ENCODE measurements around the gene PPP1R3G.
A peak's percentile ranks its signal among the peaks of the same experiment; 100 is the strongest.

PPP1R3G gene

GRCh38 chr6:5122504-5123112 lies 37.5 kb downstream of the PPP1R3G start:
- no peak for DNase-seq
- TF ChIP-seq POLR2A (IDR thresholded peaks at IDR 0.05; ENCODE audit: low read length) = no peak
- no peak for TF ChIP-seq GATA1 (IDR thresholded peaks at IDR 0.05; ENCODE audit: low read depth, low read length)

DNA sequence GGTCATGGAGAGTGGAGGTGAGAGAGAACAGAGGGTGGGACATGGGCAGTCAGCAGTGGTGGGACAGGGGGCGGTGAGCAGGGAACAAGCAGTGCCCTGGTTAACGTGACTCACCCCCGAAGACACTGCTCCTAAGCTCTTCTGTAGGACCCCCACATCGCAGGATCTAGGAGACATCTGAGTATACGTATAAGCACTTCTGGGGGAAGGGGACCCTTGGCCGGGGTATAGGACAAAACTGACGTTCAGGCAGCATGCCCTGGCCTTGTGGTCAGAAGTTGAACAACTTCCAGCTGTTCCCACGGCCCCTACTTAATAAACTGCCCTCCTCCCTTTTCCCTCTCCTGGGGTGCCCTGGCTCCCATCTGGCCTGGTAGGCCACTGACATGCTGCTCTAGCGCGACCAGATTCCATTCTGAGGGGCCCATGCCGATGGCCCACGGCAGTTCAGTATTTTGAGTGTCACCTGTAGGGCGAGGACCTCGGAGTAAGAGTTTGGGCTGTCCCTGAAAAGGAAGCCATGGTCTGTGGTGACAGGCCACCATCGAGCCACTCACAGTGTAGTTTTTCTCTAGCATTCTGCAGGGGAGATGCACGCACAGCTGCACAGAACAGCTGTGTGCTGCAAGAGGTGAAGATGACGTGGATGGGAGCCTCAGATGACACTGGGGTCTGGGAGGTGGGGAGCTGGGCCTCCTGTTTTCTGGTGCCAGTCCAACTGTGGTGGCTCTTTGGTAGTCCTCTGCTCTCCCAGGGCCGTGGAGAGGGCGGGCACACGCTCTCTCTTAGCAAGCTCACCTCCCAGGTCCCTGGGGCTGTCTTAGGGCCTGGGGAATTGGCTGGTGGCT lies 38.4 kb downstream of the PPP1R3G start:
- no peak for DNase-seq
- TF ChIP-seq GATA1 (IDR thresholded peaks at IDR 0.05; ENCODE audit: low read depth, low read length) = no peak
- no peak for TF ChIP-seq POLR2A (IDR thresholded peaks at IDR 0.05; ENCODE audit: low read length)

DNA sequence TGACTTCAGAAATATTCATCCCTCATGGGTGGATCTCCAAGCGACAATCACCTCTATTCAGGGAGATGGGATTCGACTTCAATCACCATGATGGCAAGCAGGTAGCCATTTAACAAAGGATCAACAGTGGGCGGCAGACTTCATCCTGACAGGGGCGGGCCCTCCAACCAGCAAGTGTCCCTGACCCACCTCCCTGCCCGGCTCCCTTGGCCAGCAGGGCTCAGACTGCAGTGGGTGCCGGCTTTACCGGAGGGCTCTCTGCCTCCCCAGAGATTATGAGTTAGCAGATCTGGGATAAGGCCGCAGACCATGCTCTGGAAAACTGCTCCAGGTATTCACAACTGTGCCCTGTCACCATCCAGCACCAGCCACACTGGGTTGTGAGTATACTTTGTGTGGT lies 39.4 kb downstream of the PPP1R3G start:
- no peak for DNase-seq
- TF ChIP-seq GATA1 (IDR thresholded peaks at IDR 0.05; ENCODE audit: low read depth, low read length) (no peak), POLR2A (IDR thresholded peaks at IDR 0.05; ENCODE audit: low read length) (no peak)

DNA sequence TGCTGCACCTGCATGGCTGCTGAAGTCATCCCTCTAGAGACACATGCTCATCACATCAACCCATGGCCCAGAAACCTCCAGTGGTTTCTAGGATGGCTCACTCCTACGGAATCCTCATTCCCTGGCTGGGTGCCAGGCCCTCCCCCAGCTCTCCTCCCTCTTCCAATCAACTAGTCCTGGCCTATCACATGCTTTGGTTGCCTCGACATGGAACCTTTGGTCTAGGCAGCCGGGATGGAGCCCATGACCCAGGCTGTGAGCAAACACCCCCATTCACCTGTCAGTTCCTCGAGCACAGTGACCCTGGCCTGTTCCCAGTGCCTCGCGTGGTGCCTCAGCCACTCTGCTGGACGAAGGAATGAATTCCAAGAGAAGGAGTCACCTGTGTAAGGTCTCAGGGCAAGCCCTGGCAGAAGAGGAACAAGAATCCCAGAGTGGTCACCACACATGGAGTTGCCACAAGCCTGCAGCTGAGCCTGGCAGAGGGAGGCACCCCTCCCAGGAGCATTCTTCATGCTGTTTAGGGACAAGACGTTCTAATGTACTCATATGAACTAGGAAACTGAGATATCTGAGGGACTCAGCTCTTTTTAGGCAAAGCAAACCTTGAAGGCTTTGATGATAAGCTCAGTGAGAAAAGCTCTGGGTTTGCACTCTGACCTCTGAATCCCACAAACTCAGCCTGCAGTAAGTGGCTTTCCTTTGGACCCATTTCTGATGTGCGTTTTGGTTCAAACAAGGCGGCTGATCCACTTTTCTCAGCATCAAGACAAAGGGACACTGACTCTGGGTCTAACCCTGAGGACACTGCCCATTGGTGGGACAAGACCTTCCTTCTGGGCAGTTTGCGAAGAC lies 40.2 kb downstream of the PPP1R3G start:
- no peak for DNase-seq
- TF ChIP-seq GATA1 (IDR thresholded peaks at IDR 0.05; ENCODE audit: low read depth, low read length) (no peak), POLR2A (IDR thresholded peaks at IDR 0.05; ENCODE audit: low read length) (no peak)

DNA sequence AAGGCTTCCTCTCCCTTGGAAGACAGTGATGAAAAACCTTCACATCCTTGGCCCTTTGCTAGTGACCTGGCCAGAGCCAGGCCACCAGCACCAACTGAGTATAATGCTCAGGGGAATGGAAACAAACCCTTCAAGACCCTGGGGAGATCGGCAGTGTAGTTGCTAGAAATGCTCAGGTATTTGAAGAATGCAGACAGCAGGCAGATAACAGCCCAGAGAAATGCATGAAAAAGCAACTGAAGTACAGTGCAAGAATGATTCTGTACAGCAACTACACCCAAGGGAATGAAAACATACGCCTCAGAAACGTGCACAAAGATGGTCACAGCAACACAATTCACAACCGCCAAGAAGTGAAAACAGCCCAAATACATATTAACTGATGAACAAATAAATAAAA lies 41.1 kb downstream of the PPP1R3G start:
- DNase-seq = no peak
- TF ChIP-seq POLR2A (IDR thresholded peaks at IDR 0.05; ENCODE audit: low read length) (no peak), GATA1 (IDR thresholded peaks at IDR 0.05; ENCODE audit: low read depth, low read length) (no peak)

GRCh38 chr6:5127106-5127687 lies 42.1 kb downstream of the PPP1R3G start:
- TF ChIP-seq GATA1 (IDR thresholded peaks at IDR 0.05; ENCODE audit: low read depth, low read length) = no peak
- TF ChIP-seq POLR2A (IDR thresholded peaks at IDR 0.05; ENCODE audit: low read length) = no peak
- no peak for DNase-seq

GRCh38 chr6:5128351-5128750 lies 43.2 kb downstream of the PPP1R3G start:
- TF ChIP-seq GATA1 (IDR thresholded peaks at IDR 0.05; ENCODE audit: low read depth, low read length) = no peak
- no peak for TF ChIP-seq POLR2A (IDR thresholded peaks at IDR 0.05; ENCODE audit: low read length)
- DNase-seq = no peak

- TF ChIP-seq GATA1 (IDR thresholded peaks at IDR 0.05; ENCODE audit: low read depth, low read length) (no peak), POLR2A (IDR thresholded peaks at IDR 0.05; ENCODE audit: low read length) (no peak)
- DNase-seq = no peak
Measured at GRCh38 chr6:5130135-5130866, 45.2 kb downstream of the PPP1R3G start.

DNA sequence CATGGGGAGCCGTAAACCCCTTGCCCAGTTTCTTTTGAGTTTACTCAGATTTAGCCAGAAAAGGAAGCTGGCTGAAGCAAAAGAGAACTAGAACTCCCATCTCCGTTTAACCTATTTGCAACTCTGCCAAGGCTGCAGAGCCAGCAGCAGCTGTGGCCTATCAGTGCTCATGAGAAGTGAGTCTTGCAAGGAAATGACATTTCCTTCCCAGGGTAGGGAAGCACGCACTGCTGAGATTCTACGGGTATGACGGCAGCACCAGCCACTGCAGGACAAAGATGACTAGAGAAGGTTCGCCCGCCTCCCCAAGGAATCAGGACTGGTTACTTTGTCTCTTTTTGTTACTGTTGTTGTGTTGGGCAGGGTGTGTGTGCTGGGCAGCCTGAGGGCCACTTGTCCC lies 47.6 kb downstream of the PPP1R3G start:
- TF ChIP-seq GATA1 (IDR thresholded peaks at IDR 0.05; ENCODE audit: low read depth, low read length) = no peak
- TF ChIP-seq POLR2A (IDR thresholded peaks at IDR 0.05; ENCODE audit: low read length) = no peak
- DNase-seq = no peak

- DNase-seq = no peak
- no peak for TF ChIP-seq POLR2A (IDR thresholded peaks at IDR 0.05; ENCODE audit: low read length)
- TF ChIP-seq GATA1 (IDR thresholded peaks at IDR 0.05; ENCODE audit: low read depth, low read length) = no peak
Measured at GRCh38 chr6:5133943-5134342, 48.8 kb downstream of the PPP1R3G start.

- no peak for TF ChIP-seq GATA1 (IDR thresholded peaks at IDR 0.05; ENCODE audit: low read depth, low read length)
- TF ChIP-seq POLR2A (IDR thresholded peaks at IDR 0.05; ENCODE audit: low read length) = no peak
- DNase-seq = peak; percentile 54 to 73
Measured at GRCh38 chr6:5135788-5136376, 50.7 kb downstream of the PPP1R3G start.

DNA sequence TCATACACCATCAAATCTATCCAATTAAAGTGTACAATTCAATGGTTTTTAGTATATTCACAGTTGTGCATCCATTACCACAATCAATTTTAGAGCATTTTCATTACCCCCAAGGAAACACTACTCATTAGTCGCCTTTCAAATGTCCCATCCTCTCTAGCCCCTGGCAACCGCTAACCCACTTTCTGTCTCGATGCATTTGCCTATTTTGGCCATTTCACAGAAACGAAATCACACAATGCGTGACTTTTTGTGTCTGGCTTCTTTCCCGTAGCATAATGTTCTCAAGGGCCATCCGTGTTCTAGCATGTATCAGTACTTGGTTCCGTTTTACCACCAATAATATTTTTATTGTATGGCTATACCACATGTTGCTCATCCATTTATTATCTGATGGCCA lies 51.7 kb downstream of the PPP1R3G start:
- DNase-seq = no peak

More for the DNA sequence above, 51.7 kb downstream of the PPP1R3G start:
- TF ChIP-seq POLR2A (IDR thresholded peaks at IDR 0.05; ENCODE audit: low read length) (no peak), GATA1 (IDR thresholded peaks at IDR 0.05; ENCODE audit: low read depth, low read length) (no peak)
